ENCODE measurements around the gene DYNLT2.
A peak's percentile ranks its signal among the peaks of the same experiment; 100 is the strongest.

Gene DYNLT2, protein sequence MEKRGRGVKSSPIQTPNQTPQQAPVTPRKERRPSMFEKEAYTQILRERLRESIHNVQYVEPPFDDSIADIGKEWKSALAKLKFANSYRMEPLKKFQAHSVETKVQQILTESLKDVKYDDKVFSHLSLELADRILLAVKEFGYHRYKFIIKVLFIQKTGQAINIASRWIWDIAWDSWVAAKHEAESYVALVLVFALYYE

DNA sequence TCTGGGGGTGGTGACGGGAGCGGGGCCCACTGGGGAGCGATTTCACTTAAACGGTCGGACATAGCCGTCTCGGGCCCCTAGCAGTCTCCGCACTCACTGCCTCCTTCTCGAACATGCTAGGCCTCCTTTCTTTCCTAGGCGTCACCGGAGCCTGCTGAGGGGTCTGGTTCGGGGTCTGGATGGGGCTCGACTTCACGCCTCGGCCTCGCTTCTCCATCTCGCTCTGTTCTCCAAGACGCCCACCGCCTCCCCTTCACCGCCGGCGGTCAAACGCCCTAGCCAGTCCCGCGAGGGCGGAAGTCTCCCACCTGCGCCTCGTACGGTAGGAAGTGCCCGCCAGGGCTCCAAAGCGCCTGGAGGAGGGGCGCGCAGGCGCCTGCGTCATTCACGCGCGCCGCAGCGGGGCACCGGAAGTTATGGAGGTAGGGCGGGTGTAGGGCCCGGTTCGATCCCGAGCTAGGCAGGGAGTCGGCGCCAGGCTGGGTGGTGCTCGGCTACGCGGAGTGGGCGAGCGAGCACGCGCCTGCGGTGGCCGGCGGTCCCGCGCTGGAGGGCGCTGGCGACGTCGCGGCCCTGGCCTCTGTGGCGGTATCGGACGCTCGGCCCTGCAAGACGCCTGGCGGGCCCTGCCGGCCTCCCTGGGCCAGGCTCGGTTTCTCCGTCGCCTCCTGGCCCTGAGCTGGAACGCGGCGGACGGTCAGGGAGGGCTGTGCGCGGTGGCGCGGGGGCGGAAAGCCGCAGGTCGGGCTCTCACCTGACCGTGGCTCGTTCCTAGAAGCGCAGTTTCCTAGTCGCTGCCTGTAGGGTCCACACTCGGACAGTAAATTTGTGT is at the start of gene DYNLT2, which contains the start of gene ERMARD:
DYNLT2 (minus strand) TSS at position 331 of the 832 bp plus-strand sequence; CDS start at position 217, 114 bp downstream.
ERMARD (plus strand) TSS at position 381 of the 832 bp plus-strand sequence; CDS start at position 417, 36 bp downstream.
- TF ChIP-seq, protein P1, sequence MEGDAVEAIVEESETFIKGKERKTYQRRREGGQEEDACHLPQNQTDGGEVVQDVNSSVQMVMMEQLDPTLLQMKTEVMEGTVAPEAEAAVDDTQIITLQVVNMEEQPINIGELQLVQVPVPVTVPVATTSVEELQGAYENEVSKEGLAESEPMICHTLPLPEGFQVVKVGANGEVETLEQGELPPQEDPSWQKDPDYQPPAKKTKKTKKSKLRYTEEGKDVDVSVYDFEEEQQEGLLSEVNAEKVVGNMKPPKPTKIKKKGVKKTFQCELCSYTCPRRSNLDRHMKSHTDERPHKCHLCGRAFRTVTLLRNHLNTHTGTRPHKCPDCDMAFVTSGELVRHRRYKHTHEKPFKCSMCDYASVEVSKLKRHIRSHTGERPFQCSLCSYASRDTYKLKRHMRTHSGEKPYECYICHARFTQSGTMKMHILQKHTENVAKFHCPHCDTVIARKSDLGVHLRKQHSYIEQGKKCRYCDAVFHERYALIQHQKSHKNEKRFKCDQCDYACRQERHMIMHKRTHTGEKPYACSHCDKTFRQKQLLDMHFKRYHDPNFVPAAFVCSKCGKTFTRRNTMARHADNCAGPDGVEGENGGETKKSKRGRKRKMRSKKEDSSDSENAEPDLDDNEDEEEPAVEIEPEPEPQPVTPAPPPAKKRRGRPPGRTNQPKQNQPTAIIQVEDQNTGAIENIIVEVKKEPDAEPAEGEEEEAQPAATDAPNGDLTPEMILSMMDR (IDR thresholded peaks at IDR 0.05): peak; percentile 45 to 51
- Histone ChIP-seq H3K27me3 (no peaks in the 10 kb centered on the region), H3K4me3 (peak within 1 kb of the TSS; percentile 80 to 88), H3K27ac (peak within 1 kb of the TSS; percentile 93 to 99), H3K4me1 (peaks cover 0 to 24% (median 14%) of the 10 kb centered on the region in 4 donors), H3K9me3 (no peaks in the 10 kb centered on the region), H3K36me3 (peaks cover 0 to under 1% (median 0%) of the 10 kb centered on the region in 3 donors)
- intact Hi-C loops (cut with DNase I; ENCODE audit: low total_unique reads): no loop called here
- peak; percentile 92 to 96 for DNase-seq

DNA sequence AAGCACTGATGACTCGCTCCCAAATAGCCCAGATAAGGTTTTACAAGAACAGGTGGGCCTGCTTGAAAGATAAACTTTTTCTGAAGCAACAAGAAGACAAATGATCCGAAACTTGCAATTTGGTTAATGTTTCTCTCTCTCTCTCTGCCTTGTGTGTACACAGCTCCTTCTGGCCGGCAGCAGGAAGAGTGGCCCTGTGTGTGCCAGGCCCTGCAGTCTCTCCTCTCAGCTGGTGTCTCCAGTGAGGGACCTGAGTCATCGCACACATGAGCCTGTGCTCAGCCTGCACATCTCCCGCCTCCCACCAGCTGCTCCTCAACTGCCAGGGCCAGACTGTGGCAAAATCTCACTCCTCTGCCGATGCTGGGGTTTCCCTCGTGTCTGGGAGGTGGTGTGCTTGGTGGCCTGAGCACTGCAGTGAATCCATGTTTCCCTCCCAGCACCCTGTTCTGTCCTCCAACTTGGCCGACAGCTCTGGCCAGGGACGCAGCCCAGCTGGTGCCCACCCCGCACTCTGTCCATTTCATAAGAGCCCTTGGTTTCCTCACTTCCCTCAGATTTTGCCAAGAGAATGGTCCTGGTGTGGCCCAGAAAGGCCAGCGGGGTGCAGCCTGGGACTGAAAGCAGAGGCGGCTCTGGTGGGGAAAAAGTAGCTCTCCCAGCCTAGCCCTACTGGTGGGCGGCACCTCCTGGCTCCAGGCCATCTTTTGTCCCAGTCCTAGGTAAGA is 49.5 kb upstream of the DYNLT2 start:
- no peak overlapping the region for H3K27ac ChIP-seq
- peaks cover 0 to 11% of the 10 kb centered on the region in 2 donors for H3K27me3 ChIP-seq
- DNase-seq: no peak
- TF ChIP-seq, protein P1 (IDR thresholded peaks at IDR 0.05): no peak
- H3K36me3 ChIP-seq: no peaks in the 10 kb centered on the region
- no peaks in the 10 kb centered on the region for H3K9me3 ChIP-seq
- H3K4me3 ChIP-seq: no peak overlapping the region
- intact Hi-C loops (cut with DNase I; ENCODE audit: low total_unique reads): no loop called here
- H3K4me1 ChIP-seq: no peaks in the 10 kb centered on the region

DNA sequence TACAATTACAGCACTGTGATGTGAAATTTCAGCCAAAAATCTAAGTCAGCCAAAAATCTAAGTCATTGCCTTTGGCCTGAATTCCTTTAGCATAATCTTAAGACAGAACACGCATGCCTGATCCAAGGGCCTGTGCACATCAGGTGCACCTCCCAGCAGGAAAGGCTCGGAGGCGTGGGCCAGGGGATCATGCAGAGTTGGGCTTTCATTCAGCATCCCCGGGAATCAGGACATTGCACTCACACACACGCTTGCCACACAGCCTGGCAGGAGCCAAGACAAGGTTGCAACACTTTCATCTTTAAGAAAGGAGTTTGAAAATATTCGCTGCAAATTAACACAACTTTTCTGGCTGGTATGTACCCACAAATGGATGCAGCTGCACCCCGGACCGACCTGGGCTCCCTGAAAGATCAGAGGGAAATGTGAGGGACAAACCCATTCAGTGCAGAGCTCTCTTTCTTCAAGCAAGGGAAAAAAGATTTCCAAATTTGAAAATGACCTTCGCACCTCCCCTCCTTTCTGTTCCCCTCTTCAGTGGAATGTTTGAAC is 48.8 kb upstream of the DYNLT2 start:
- TF ChIP-seq, protein P1 (IDR thresholded peaks at IDR 0.05): no peak
- Histone ChIP-seq H3K27ac (no peak overlapping the region), H3K36me3 (no peaks in the 10 kb centered on the region), H3K27me3 (peaks cover 0 to 11% of the 10 kb centered on the region in 2 donors), H3K4me1 (no peaks in the 10 kb centered on the region), H3K9me3 (no peaks in the 10 kb centered on the region), H3K4me3 (no peak overlapping the region)
- no peak for DNase-seq
- intact Hi-C loops (cut with DNase I; ENCODE audit: low total_unique reads): no loop called here

DNA sequence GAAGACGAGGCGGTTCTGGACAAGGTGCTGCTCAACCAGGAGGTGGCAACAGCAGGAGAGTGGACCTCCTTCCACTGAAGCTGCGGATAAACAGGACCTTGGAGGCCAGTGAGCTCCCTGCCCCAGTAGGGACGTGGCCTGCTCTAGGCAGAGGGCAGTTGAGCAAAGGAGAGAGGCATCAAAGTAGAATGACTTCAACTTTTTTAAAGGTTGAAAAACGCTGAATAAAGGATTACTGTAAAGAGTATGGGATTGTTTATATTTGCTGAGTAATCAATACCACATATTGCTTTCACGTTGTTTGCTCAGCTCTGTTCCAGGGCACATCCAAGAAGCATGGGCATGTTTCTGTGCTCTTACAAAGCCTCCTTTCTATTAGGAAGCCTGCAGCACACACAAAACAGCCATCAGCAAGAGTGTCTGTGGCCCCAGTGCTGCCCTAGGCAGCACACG is 48.1 kb upstream of the DYNLT2 start:
- H3K27ac ChIP-seq: no peak overlapping the region
- no peak for DNase-seq
- no peaks in the 10 kb centered on the region for H3K36me3 ChIP-seq
- no peaks in the 10 kb centered on the region for H3K9me3 ChIP-seq
- TF ChIP-seq, protein P1 (IDR thresholded peaks at IDR 0.05): no peak
- peaks cover 0 to 13% of the 10 kb centered on the region in 2 donors for H3K27me3 ChIP-seq
- no peaks in the 10 kb centered on the region for H3K4me1 ChIP-seq
- intact Hi-C loops (cut with DNase I; ENCODE audit: low total_unique reads): no loop called here
- no peak overlapping the region for H3K4me3 ChIP-seq

DNA sequence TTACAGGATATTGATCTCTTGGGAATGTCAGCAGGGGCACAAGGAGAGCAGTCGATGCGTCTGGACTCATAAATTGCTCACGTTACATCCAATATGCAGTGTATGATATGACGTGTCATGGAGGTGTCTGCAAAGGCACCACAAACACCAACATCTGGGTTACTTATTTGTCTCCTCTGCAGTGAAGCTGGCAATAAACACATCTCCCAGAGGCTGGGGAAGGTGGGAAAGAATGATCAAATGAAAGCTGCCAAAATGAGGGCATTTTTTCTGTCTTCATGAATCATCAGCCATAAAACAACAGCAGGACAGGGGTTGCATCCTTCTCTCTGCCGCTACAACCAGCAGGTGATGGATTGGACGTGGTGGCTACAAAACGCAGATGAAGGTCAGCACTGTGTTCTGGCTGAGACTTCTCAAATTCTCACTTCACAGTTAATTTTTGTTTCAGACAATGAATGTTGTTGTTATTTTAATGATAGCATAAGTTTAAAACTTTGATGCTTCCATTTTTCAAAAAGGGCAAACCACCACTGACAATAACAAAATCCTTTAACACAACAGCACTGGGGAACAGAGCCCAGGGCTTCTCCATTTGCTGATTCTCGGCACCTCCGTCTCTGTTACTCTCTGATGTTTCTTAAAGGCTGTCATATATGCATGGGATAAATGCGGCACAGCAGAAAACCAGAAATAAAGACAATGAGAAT is 47.5 kb upstream of the DYNLT2 start:
- Histone ChIP-seq H3K4me1 (no peaks in the 10 kb centered on the region), H3K27ac (no peak overlapping the region), H3K4me3 (no peak overlapping the region), H3K9me3 (no peaks in the 10 kb centered on the region), H3K36me3 (no peaks in the 10 kb centered on the region), H3K27me3 (peaks cover 0 to 16% of the 10 kb centered on the region in 2 donors)
- no peak for DNase-seq
- intact Hi-C loops (cut with DNase I; ENCODE audit: low total_unique reads): no loop called here
- TF ChIP-seq, protein P1 (IDR thresholded peaks at IDR 0.05): no peak
